KMS-11 (cell line): ENCODE data around the gene IRX3.

Experiments used
- H2AFZ ChIP-seq: fragments of 200-600 bp; sonication (generic); 2 replicates; pipeline ENCODE4 v1.6.1; 2016; ENCODE audit warnings: antibody characterized with exemption, mixed run types, low read depth
- H3K27ac ChIP-seq: fragments of 200-600 bp; sonication (generic); 2 replicates; pipeline ENCODE4 v1.6.1; 2016; ENCODE audit warnings: mild to moderate bottlenecking, mixed run types
- H3K27me3 ChIP-seq: fragments of 200-600 bp; sonication (generic); 2 replicates; pipeline ENCODE4 v1.6.1; 2017; ENCODE audit warnings: mild to moderate bottlenecking, low read depth, mixed run types, moderate library complexity; ENCODE audit not compliant: insufficient read depth
- H3K36me3 ChIP-seq: fragments of 200-600 bp; sonication (generic); 2 replicates; pipeline ENCODE4 v1.6.1; 2017; ENCODE audit warnings: mild to moderate bottlenecking, mixed run types; ENCODE audit not compliant: insufficient read depth
- H3K4me1 ChIP-seq: fragments of 200-600 bp; sonication (generic); 2 replicates; pipeline ENCODE4 v1.6.1; 2016; ENCODE audit warnings: mild to moderate bottlenecking, low read depth, mixed run types; ENCODE audit not compliant: poor library complexity, severe bottlenecking
- H3K4me2 ChIP-seq: fragments of 200-600 bp; sonication (generic); 2 replicates; pipeline ENCODE4 v1.7.0; 2016; ENCODE audit warnings: mild to moderate bottlenecking, mixed run types
- H3K4me3 ChIP-seq: fragments of 200-600 bp; sonication (generic); IDR thresholded peaks from 2 replicates; pipeline ENCODE4 v1.6.1; 2017; ENCODE audit warnings: low read depth, low read length, mixed read lengths; ENCODE audit not compliant: insufficient read depth
- H3K79me2 ChIP-seq: fragments of 200-600 bp; sonication (generic); 2 replicates; pipeline ENCODE4 v1.6.1; 2016; ENCODE audit warnings: low read depth, mixed run types; ENCODE audit not compliant: insufficient read depth
- H3K9ac ChIP-seq: fragments of 200-600 bp; sonication (generic); 2 replicates; pipeline ENCODE4 v1.6.1; 2016; ENCODE audit warnings: mild to moderate bottlenecking, mixed run types
- H4K20me1 ChIP-seq: fragments of 200-600 bp; sonication (generic); 2 replicates; pipeline ENCODE4 v1.6.1; 2016; ENCODE audit warnings: mild to moderate bottlenecking, mixed run types; ENCODE audit not compliant: insufficient read depth
- CTCF ChIP-seq: fragments of 200-600 bp; sonication (generic); conservative IDR thresholded peaks from 2 replicates; pipeline ENCODE4 v1.6.1; 2017; ENCODE audit warnings: low read depth, mild to moderate bottlenecking, antibody characterized with exemption, low read length, moderate library complexity, mixed read lengths

The IRX3 gene

GRCh38 chr16:54290833-54291655 is 4.5 kb upstream of the IRX3 start:
- Histone ChIP-seq H3K4me2 (no peak overlapping the region), H4K20me1 (no peaks in the 10 kb centered on the region), H3K36me3 (no peaks in the 10 kb centered on the region), H3K79me2 (no peaks in the 10 kb centered on the region), H3K9ac (no peak overlapping the region), H2AFZ (no peak overlapping the region), H3K4me3 (no peak overlapping the region), H3K4me1 (no peaks in the 10 kb centered on the region), H3K27me3 (no peaks in the 10 kb centered on the region), H3K27ac (no peak overlapping the region)
- TF ChIP-seq CTCF: no peak

GRCh38 chr16:54289945-54290832 is 3.6 kb upstream of the IRX3 start:
- no peak overlapping the region for H2AFZ ChIP-seq
- no peaks in the 10 kb centered on the region for H3K36me3 ChIP-seq
- no peak for TF ChIP-seq CTCF
- no peaks in the 10 kb centered on the region for H3K27me3 ChIP-seq
- no peaks in the 10 kb centered on the region for H3K4me1 ChIP-seq
- H4K20me1 ChIP-seq: no peaks in the 10 kb centered on the region
- H3K9ac ChIP-seq: no peak overlapping the region
- H3K4me3 ChIP-seq: no peak overlapping the region
- H3K27ac ChIP-seq: no peak overlapping the region
- H3K4me2 ChIP-seq: no peak overlapping the region
- H3K79me2 ChIP-seq: no peaks in the 10 kb centered on the region

GRCh38 chr16:54289242-54289944 is 2.8 kb upstream of the IRX3 start:
- Histone ChIP-seq H2AFZ (no peak overlapping the region), H3K9ac (no peak overlapping the region), H3K4me1 (no peaks in the 10 kb centered on the region), H3K4me2 (no peak overlapping the region), H3K27me3 (no peaks in the 10 kb centered on the region), H3K79me2 (no peaks in the 10 kb centered on the region), H4K20me1 (no peaks in the 10 kb centered on the region), H3K36me3 (no peaks in the 10 kb centered on the region), H3K27ac (no peak overlapping the region), H3K4me3 (no peak overlapping the region)
- TF ChIP-seq CTCF: no peak

GRCh38 chr16:54288835-54289241 is 2.3 kb upstream of the IRX3 start:
- Histone ChIP-seq H3K79me2 (no peaks in the 10 kb centered on the region), H4K20me1 (no peaks in the 10 kb centered on the region), H3K4me3 (no peak overlapping the region), H3K4me2 (no peak overlapping the region), H3K27ac (no peak overlapping the region), H3K27me3 (no peaks in the 10 kb centered on the region), H3K36me3 (no peaks in the 10 kb centered on the region), H3K4me1 (no peaks in the 10 kb centered on the region), H2AFZ (no peak overlapping the region), H3K9ac (no peak overlapping the region)
- no peak for TF ChIP-seq CTCF
